ENCODE results near the gene KCNQ1. TPM values are rescaled to one million over a fixed set of nuclear protein-coding genes. Genes with fewer than 3 reads are reported as not detected.

The KCNQ1 gene
- total and polyA plus RNA-seq, 4 donors, result 15.4 to 41.7 (median 26.2) TPM

DNA sequence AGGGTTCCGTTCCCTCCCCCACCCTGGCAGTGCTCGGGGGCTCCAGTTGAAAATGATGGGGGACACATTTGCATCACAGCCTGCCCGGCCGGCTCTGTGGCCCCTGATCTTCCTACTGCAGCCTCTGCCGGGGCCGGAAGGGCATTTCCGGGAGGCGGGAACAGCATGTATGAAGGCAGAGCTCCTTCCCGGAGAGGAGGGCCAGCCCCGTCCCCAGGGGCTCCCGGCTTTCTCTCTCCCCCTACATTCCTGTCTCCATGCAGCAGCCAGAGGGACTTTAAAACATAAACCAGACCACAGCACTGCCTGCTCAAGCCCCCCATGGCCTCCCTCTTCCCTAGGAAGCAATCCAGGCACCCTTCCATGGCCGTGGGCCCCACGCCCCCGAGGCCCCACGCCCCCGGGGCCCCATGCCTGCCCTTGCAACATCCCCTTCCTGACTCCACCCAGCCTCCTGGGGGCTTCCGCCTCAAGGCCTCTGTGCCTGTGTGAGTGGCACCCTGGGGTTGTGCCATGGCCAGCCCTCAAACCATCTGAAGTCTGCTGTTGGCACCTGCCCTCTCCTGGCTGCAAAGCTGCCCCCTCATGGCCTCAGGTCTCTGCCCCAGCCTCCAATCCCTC, 367.7 kb downstream of the KCNQ1 start:
- H3K4me3 ChIP-seq, result no peak overlapping the region
- peak; percentile 75 to 86 (median 78) for DNase-seq
- 6 to 18% methylated on average over 17 of the region's 17 CpGs for WGBS, 2 donors
- H3K27me3 ChIP-seq (ENCODE audit: control insufficient read depth in 3 of 3, insufficient read depth in 3 of 3, low read length in 2 of 3), result no peaks in the 10 kb centered on the region
- peak overlapping the region; percentile 17 to 71 for H3K27ac ChIP-seq (ENCODE audit: low read depth in 1 of 2, low read length in 1 of 2)
- no peaks in the 10 kb centered on the region for H3K36me3 ChIP-seq (ENCODE audit: control insufficient read depth in 4 of 4, insufficient read depth in 4 of 4, low read length in 4 of 4)
- no peak for ATAC-seq (ENCODE audit: insufficient read depth, low FRiP score)
- H3K9ac ChIP-seq (ENCODE audit: insufficient read depth in 1 of 2, low read length in 2 of 2), result no peak overlapping the region
- TF ChIP-seq, protein P1, sequence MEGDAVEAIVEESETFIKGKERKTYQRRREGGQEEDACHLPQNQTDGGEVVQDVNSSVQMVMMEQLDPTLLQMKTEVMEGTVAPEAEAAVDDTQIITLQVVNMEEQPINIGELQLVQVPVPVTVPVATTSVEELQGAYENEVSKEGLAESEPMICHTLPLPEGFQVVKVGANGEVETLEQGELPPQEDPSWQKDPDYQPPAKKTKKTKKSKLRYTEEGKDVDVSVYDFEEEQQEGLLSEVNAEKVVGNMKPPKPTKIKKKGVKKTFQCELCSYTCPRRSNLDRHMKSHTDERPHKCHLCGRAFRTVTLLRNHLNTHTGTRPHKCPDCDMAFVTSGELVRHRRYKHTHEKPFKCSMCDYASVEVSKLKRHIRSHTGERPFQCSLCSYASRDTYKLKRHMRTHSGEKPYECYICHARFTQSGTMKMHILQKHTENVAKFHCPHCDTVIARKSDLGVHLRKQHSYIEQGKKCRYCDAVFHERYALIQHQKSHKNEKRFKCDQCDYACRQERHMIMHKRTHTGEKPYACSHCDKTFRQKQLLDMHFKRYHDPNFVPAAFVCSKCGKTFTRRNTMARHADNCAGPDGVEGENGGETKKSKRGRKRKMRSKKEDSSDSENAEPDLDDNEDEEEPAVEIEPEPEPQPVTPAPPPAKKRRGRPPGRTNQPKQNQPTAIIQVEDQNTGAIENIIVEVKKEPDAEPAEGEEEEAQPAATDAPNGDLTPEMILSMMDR (IDR thresholded peaks at IDR 0.05; ENCODE audit: control extremely low read depth, extremely low read depth), result no peak
- peaks cover 0 to 10% (median 2%) of the 10 kb centered on the region in 4 donors for H3K9me3 ChIP-seq (ENCODE audit: control insufficient read depth in 4 of 4, insufficient read depth in 3 of 4, low read length in 3 of 4)
- peaks cover 7 to 52% (median 26%) of the 10 kb centered on the region in 5 donors for H3K4me1 ChIP-seq (ENCODE audit: control insufficient read depth in 5 of 5, insufficient read depth in 5 of 5, low read length in 5 of 5)

- ATAC-seq (ENCODE audit: insufficient read depth, low FRiP score) (no peak), DNase-seq (peak; percentile 89 to 93 (median 90))
- Histone ChIP-seq H3K9ac (ENCODE audit: insufficient read depth in 1 of 2, low read length in 2 of 2) (no peak overlapping the region), H3K9me3 (ENCODE audit: control insufficient read depth in 4 of 4, insufficient read depth in 3 of 4, low read length in 3 of 4) (peaks cover 0 to 10% (median 2%) of the 10 kb centered on the region in 4 donors), H3K27ac (ENCODE audit: low read depth in 1 of 2, low read length in 1 of 2) (peak overlapping the region; percentile 7 to 10), H3K36me3 (ENCODE audit: control insufficient read depth in 4 of 4, insufficient read depth in 4 of 4, low read length in 4 of 4) (no peaks in the 10 kb centered on the region), H3K4me3 (no peak overlapping the region), H3K4me1 (ENCODE audit: control insufficient read depth in 5 of 5, insufficient read depth in 5 of 5, low read length in 5 of 5) (peaks cover 0 to 46% (median 20%) of the 10 kb centered on the region in 5 donors), H3K27me3 (ENCODE audit: control insufficient read depth in 3 of 3, insufficient read depth in 3 of 3, low read length in 2 of 3) (no peaks in the 10 kb centered on the region)
- WGBS, 2 donors, result 51 to 59% methylated on average over 14 of the region's 14 CpGs
- TF ChIP-seq, protein P1 (IDR thresholded peaks at IDR 0.05; ENCODE audit: control extremely low read depth, extremely low read depth), result no peak
These were observed 368.5 kb downstream of the KCNQ1 start for GRCh38 chr11:2813141-2813908.

- no peaks in the 10 kb centered on the region for H3K27me3 ChIP-seq (ENCODE audit: control insufficient read depth in 3 of 3, insufficient read depth in 3 of 3, low read length in 2 of 3)
- 97 to 100% methylated on average over 1 of the region's 1 CpG for WGBS, 2 donors
- peaks cover 0 to 46% (median 20%) of the 10 kb centered on the region in 5 donors for H3K4me1 ChIP-seq (ENCODE audit: control insufficient read depth in 5 of 5, insufficient read depth in 5 of 5, low read length in 5 of 5)
- ATAC-seq (ENCODE audit: insufficient read depth, low FRiP score), result no peak
- no peak overlapping the region for H3K4me3 ChIP-seq
- TF ChIP-seq, protein P1 (IDR thresholded peaks at IDR 0.05; ENCODE audit: control extremely low read depth, extremely low read depth), result no peak
- no peak overlapping the region for H3K27ac ChIP-seq (ENCODE audit: low read depth in 1 of 2, low read length in 1 of 2)
- no peak overlapping the region for H3K9ac ChIP-seq (ENCODE audit: insufficient read depth in 1 of 2, low read length in 2 of 2)
- no peaks in the 10 kb centered on the region for H3K36me3 ChIP-seq (ENCODE audit: control insufficient read depth in 4 of 4, insufficient read depth in 4 of 4, low read length in 4 of 4)
- H3K9me3 ChIP-seq (ENCODE audit: control insufficient read depth in 4 of 4, insufficient read depth in 3 of 4, low read length in 3 of 4), result peaks cover 0 to 12% (median 4%) of the 10 kb centered on the region in 4 donors
- DNase-seq, result no peak
These were observed 369.2 kb downstream of the KCNQ1 start for GRCh38 chr11:2813968-2814367.
